GM12875 (cell line): ENCODE measurements around the gene CADM1.

ENCODE experiments used
- H3K4me3 ChIP-seq: one replicate; pipeline ENCODE4 v1.5.1; 2011; ENCODE audit warnings: low read depth, low read length, control low read depth
- CTCF ChIP-seq: IDR thresholded peaks from 2 replicates; pipeline ENCODE4 v1.5.1; 2011; ENCODE audit warnings: low read depth, mild to moderate bottlenecking, control low read depth, inconsistent platforms, low read length, moderate library complexity, borderline replicate concordance; ENCODE audit not compliant: insufficient read depth

Gene CADM1

GRCh38 chr11:115201111-115201792, 303.0 kb downstream of the CADM1 start:
- no peak overlapping the region for H3K4me3 ChIP-seq
- no peak for TF ChIP-seq CTCF

- TF ChIP-seq CTCF, result no peak
- no peak overlapping the region for H3K4me3 ChIP-seq
Observed at GRCh38 chr11:115199481-115200069, 304.6 kb downstream of the CADM1 start.

GRCh38 chr11:115198321-115198741, 305.9 kb downstream of the CADM1 start:
- TF ChIP-seq CTCF, result no peak
- no peak overlapping the region for H3K4me3 ChIP-seq

GRCh38 chr11:115197433-115197832, 306.8 kb downstream of the CADM1 start:
- no peak overlapping the region for H3K4me3 ChIP-seq
- TF ChIP-seq CTCF, result no peak

- TF ChIP-seq CTCF, result no peak
- H3K4me3 ChIP-seq, result no peak overlapping the region
Observed at GRCh38 chr11:115197031-115197430, 307.2 kb downstream of the CADM1 start.

GRCh38 chr11:115194802-115195110, 309.5 kb downstream of the CADM1 start:
- no peak for TF ChIP-seq CTCF
- H3K4me3 ChIP-seq, result no peak overlapping the region
